GM12872 (cell line): ENCODE measurements around the gene SMARCAD1.

Source experiments
- CTCF ChIP-seq: IDR thresholded peaks from 3 replicates; pipeline ENCODE4 v1.5.1; 2011; ENCODE audit warnings: low read depth, mild to moderate bottlenecking, low read length, moderate library complexity; ENCODE audit not compliant: insufficient read depth

Gene SMARCAD1

GRCh38 chr4:94244829-94245185, 37.1 kb downstream of the SMARCAD1 start:
- TF ChIP-seq CTCF = no peak

GRCh38 chr4:94251094-94251493, 43.4 kb downstream of the SMARCAD1 start:
- no peak for TF ChIP-seq CTCF

- TF ChIP-seq CTCF = no peak
Observed at GRCh38 chr4:94253036-94253435, 45.4 kb downstream of the SMARCAD1 start.

GRCh38 chr4:94256144-94256783, 48.6 kb downstream of the SMARCAD1 start:
- no peak for TF ChIP-seq CTCF

GRCh38 chr4:94256828-94257227, 49.2 kb downstream of the SMARCAD1 start:
- no peak; the same call in 2 of the 3 replicates for TF ChIP-seq CTCF

GRCh38 chr4:94262163-94263016, 54.7 kb downstream of the SMARCAD1 start:
- TF ChIP-seq CTCF = no peak

GRCh38 chr4:94267037-94267436, 59.4 kb downstream of the SMARCAD1 start:
- no peak for TF ChIP-seq CTCF
